Vagina (tissue), 2 donors: Measurements from ENCODE around the gene DNAJC27.

Source experiments
- CTCF ChIP-seq, 3 experiments: fragments of 450-650 bp in 2 of 3; fragments of 200-600 bp in 1 of 3; sonication (generic) in 1 of 3; IDR thresholded peaks; one replicate each; pipeline ENCODE4 v1.5.1; 2017 to 2019; ENCODE audit warnings: antibody characterized with exemption in 3 of 3, mild to moderate bottlenecking in 2 of 3, moderate library complexity in 2 of 3
- POLR2A ChIP-seq, 2 donors: fragments of 450-650 bp; IDR thresholded peaks; one replicate each; pipeline ENCODE4 v1.6.1; 2017; ENCODE audit warnings: antibody characterized with exemption in 2 of 2, mild to moderate bottlenecking in 2 of 2, moderate library complexity in 2 of 2
- POLR2AphosphoS5 ChIP-seq, 2 donors: sonication (generic); formaldehyde crosslinking; IDR thresholded peaks; one replicate each; pipeline ENCODE4 v1.9.0; 2017; ENCODE audit warnings: antibody characterized with exemption in 2 of 2, mild to moderate bottlenecking in 2 of 2, low read depth in 1 of 2; ENCODE audit not compliant: insufficient read depth in 1 of 2

- no peak for TF ChIP-seq POLR2AphosphoS5 (IDR thresholded peaks at IDR 0.05; ENCODE audit: insufficient read depth in 1 of 2, low read depth in 1 of 2)
- no peak for TF ChIP-seq POLR2A (IDR thresholded peaks at IDR 0.05)
- no peak for TF ChIP-seq CTCF (IDR thresholded peaks at IDR 0.05)
These were observed 16.5 kb downstream of the DNAJC27 start for GRCh38 chr2:24955232-24955631.
